Smooth muscle cell (in vitro differentiated cells): Measurements from ENCODE around the gene HK2. TPM values are rescaled to one million over a fixed set of nuclear protein-coding genes. Genes with fewer than 3 reads are reported as not detected.
A peak's percentile ranks its signal among the peaks of the same experiment; 100 is the strongest.
"Not testable (repeated sequence)": the region's sequence is repeated elsewhere in the genome, so short reads cannot be mapped to it uniquely, and the experiment has no call there.

Experiments
- DNase-seq: peaks from one replicate; lab custom pipeline; 2025; ENCODE audit not compliant: unreplicated experiment; lab: John Stamatoyannopoulos, UW
- H2AFZ ChIP-seq: fragments of 200-600 bp; sonication (generic); 2 replicates; pipeline ENCODE4 v1.6.0; 2016; ENCODE audit warnings: antibody characterized with exemption, low read depth, mild to moderate bottlenecking
- H3F3A ChIP-seq: fragments of 200-600 bp; sonication (generic); 2 replicates; pipeline ENCODE4 v1.6.0; 2017; ENCODE audit warnings: antibody characterized with exemption, low read depth
- H3K27ac ChIP-seq: fragments of 200-600 bp; sonication (generic); 2 replicates; pipeline ENCODE4 v1.5.1; 2016; ENCODE audit warnings: low read depth, mild to moderate bottlenecking
- H3K27me3 ChIP-seq: fragments of 200-600 bp; sonication (generic); 2 replicates; pipeline ENCODE4 v1.6.1; 2016; ENCODE audit warnings: low read depth, mild to moderate bottlenecking
- H3K36me3 ChIP-seq: fragments of 200-600 bp; sonication (generic); 2 replicates; pipeline ENCODE4 v1.5.1; 2016; ENCODE audit warnings: low read depth
- H3K4me1 ChIP-seq: fragments of 200-600 bp; sonication (generic); 2 replicates; pipeline ENCODE4 v1.5.1; 2016; ENCODE audit warnings: low read depth
- H3K4me2 ChIP-seq: fragments of 200-600 bp; sonication (generic); 2 replicates; pipeline ENCODE4 v1.6.0; 2016; ENCODE audit warnings: mild to moderate bottlenecking
- H3K4me3 ChIP-seq: fragments of 200-600 bp; sonication (generic); 2 replicates; pipeline ENCODE4 v1.5.1; 2016; ENCODE audit warnings: mild to moderate bottlenecking
- H3K79me2 ChIP-seq: fragments of 200-600 bp; sonication (generic); 2 replicates; pipeline ENCODE4 v1.6.0; 2016; ENCODE audit warnings: low read depth, mild to moderate bottlenecking
- H3K9ac ChIP-seq: fragments of 200-600 bp; sonication (generic); 2 replicates; pipeline ENCODE4 v1.6.0; 2016; ENCODE audit warnings: low read depth
- H3K9me3 ChIP-seq: fragments of 200-600 bp; sonication (generic); replicated peaks from 2 replicates; pipeline ENCODE4 v1.5.1; 2016; ENCODE audit warnings: low read depth
- H4K20me1 ChIP-seq: fragments of 200-600 bp; sonication (generic); 2 replicates; pipeline ENCODE4 v1.6.0; 2016; ENCODE audit warnings: low read depth
- CTCF ChIP-seq: fragments of 200-600 bp; sonication (generic); IDR thresholded peaks from 2 replicates; pipeline ENCODE4 v1.5.1; 2017; ENCODE audit warnings: borderline replicate concordance, mild to moderate bottlenecking, antibody characterized with exemption; ENCODE audit not compliant: insufficient read depth, poor library complexity, severe bottlenecking
- WGBS: methylation state at CpG from one replicate; pipeline ENCODE4 v1.1.7; 2016; ENCODE audit warnings: low lambda C conversion rate; 5-methylcytosine and 5-hydroxymethylcytosine counted together
- polyA plus RNA-seq: library from polyadenylated mRNA; unstranded; fragments of >200 nt; fragmentation: Nextera tagmentation; extraction: Ambion mirVana; gene quantifications from 2 replicates; pipeline ENCODE4 v1.2.1, GENCODE V29; 2016
- total RNA-seq: library from RNA; depleted of rRNA; stranded (reverse); fragments of >200 nt; gene quantifications from 2 replicates; pipeline ENCODE4 v1.2.3, GENCODE V29; 2014

The HK2 gene
- total and polyA plus RNA-seq, 2 experiments from 2014 or later = 20.3 to 38.0 TPM

DNA sequence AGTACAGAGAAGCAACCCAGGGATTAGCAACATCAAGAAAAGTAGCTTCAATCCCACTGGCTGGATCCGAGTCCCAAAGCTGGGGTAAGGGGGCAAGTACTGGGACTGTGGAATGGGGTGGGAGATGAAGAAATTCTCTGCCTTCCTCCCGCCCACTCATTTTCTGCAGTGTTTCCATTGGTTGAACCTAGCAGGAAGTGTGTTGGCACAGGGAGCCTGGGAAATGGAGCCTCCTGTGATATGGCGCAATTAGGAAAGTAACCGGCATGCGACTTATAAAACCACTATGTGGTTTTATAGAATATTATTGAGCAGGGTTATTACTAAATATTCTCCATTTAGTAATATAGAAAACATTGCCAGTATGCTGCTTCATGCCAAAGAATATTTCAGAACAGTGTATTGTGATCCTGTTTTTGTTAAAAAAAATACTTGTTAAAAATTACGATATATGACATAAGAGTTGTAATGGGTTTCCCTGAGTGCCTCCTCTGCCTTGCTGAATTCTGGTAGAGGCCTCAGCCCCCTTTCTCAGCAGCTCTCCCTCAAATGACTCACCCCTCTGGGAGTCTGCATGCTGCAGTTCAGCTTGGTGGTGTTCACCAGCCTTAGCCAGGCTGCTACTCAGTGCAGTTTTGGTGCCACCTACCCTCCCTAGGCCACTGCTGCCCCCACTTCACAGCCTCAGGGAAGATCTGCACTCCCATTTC, 60.5 kb downstream of the HK2 start:
- WGBS = 80% methylated on average over 6 of the region's 6 CpGs
- Histone ChIP-seq H3K4me3 (no peak overlapping the region), H3K27me3 (no peaks in the 10 kb centered on the region), H4K20me1 (no peaks in the 10 kb centered on the region), H3K27ac (peak overlapping the region; percentile 95), H3K79me2 (no peaks in the 10 kb centered on the region), H3K36me3 (no peaks in the 10 kb centered on the region), H3K9ac (peak overlapping the region; percentile 22), H3K4me1 (peaks cover 4% of the 10 kb centered on the region), H3K4me2 (peak overlapping the region; percentile 49), H2AFZ (no peak overlapping the region), H3K9me3 (no peaks in the 10 kb centered on the region), H3F3A (peaks cover 8% of the 10 kb centered on the region)
- no peak for DNase-seq
- no peak for TF ChIP-seq CTCF

GRCh38 chr2:74895001-74895400, 61.1 kb downstream of the HK2 start:
- 96% methylated on average over 2 of the region's 2 CpGs for WGBS
- DNase-seq = no peak
- Histone ChIP-seq H3K4me2 (peak overlapping the region; percentile 49), H3K36me3 (no peaks in the 10 kb centered on the region), H3K27ac (peak overlapping the region; percentile 95), H3K9ac (no peak overlapping the region), H3K9me3 (no peaks in the 10 kb centered on the region), H3F3A (peaks cover 8% of the 10 kb centered on the region), H3K4me1 (peaks cover 4% of the 10 kb centered on the region), H3K79me2 (no peaks in the 10 kb centered on the region), H4K20me1 (no peaks in the 10 kb centered on the region), H3K27me3 (no peaks in the 10 kb centered on the region), H3K4me3 (no peak overlapping the region), H2AFZ (no peak overlapping the region)
- no peak for TF ChIP-seq CTCF

- no peak for DNase-seq
- no peak overlapping the region for H2AFZ ChIP-seq
- peak overlapping the region; percentile 8 for H3K27ac ChIP-seq
- TF ChIP-seq CTCF = no peak
- no peaks in the 10 kb centered on the region for H3K27me3 ChIP-seq
- no peak overlapping the region for H3K4me3 ChIP-seq
- H3K9ac ChIP-seq = no peak overlapping the region
- H4K20me1 ChIP-seq = no peaks in the 10 kb centered on the region
- no peaks in the 10 kb centered on the region for H3K36me3 ChIP-seq
- peaks cover 8% of the 10 kb centered on the region for H3F3A ChIP-seq
- H3K9me3 ChIP-seq = no peaks in the 10 kb centered on the region
- H3K4me2 ChIP-seq = no peak overlapping the region
- peaks cover 4% of the 10 kb centered on the region for H3K4me1 ChIP-seq
- no peaks in the 10 kb centered on the region for H3K79me2 ChIP-seq
Observed at GRCh38 chr2:74896232-74896631, 62.3 kb downstream of the HK2 start.

DNA sequence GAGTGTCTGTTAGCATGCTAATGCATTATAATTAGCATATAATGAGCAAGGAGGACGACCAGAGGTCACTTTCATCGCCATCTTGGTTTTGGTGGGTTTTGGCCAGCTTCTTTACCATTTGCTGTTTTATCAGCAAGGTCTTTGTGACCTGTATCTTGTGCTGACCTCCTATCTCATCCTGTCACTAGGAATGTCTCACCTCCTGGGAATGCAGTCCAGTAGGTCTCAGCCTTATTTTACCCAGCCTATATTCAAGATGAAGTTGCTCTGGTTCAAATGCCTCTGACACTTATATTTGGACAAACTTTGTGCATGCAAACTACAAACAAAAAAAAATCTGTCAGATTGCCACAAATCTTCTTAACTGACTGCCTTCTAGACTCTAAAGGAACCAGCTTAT, 66.3 kb downstream of the HK2 start:
- DNase-seq, H3K79me2 ChIP-seq, H3K27ac ChIP-seq, H3K9me3 ChIP-seq, H3K27me3 ChIP-seq, H3K9ac ChIP-seq, H3K4me2 ChIP-seq, H4K20me1 ChIP-seq, H3F3A ChIP-seq, H3K36me3 ChIP-seq, H3K4me1 ChIP-seq, H3K4me3 ChIP-seq, H2AFZ ChIP-seq: not testable (repeated sequence)
- 87% methylated on average over 2 of the region's 2 CpGs for WGBS
